Right renal cortex interstitium (tissue), 3 donors: ENCODE data around the gene DPEP2. TPM values are rescaled to one million over a fixed set of nuclear protein-coding genes. Genes with fewer than 3 reads are reported as not detected.
"Not testable (repeated sequence)": the region's sequence is repeated elsewhere in the genome, so short reads cannot be mapped to it uniquely, and the experiment has no call there.

Experiments
- DNase-seq, 3 donors: peaks; one replicate each; pipeline ENCODE4 v3.0.0-alpha.2; 2013; ENCODE audit warnings: low read depth in 3 of 3, low spot score in 2 of 3
- polyA plus RNA-seq, 3 donors: library from polyadenylated mRNA; unstranded; fragments of 120-200 nt; gene quantifications; one replicate each; pipeline ENCODE4 v1.2.1, GENCODE V29; 2013; ENCODE audit not compliant: insufficient read length in 3 of 3

Gene DPEP2
- polyA plus RNA-seq, 3 donors, result 0.57 to 1.0 (median 0.71) TPM

GRCh38 chr16:67940446-67941089 lies 58.7 kb downstream of the DPEP2 start:
- no peak for DNase-seq

- DNase-seq, result no peak
Observed at GRCh38 chr16:67939507-67940445, 59.5 kb downstream of the DPEP2 start.

GRCh38 chr16:67937713-67938112 lies 61.6 kb downstream of the DPEP2 start:
- not testable (repeated sequence) for DNase-seq

Other genes with a start within 250 kb of the DPEP2 start
- 10 to 100 TPM; 19.2 to 22.3 (median 19.2) TPM for gene RANBP10, start 192.9 kb downstream of the DPEP2 start, polyA plus RNA-seq
- gene TSNAXIP1, start 192.6 kb downstream of the DPEP2 start, polyA plus RNA-seq, result 1 to 10 TPM; 6.2 to 7.8 (median 7.6) TPM
- gene THAP11, start 157.2 kb downstream of the DPEP2 start, polyA plus RNA-seq, result 10 to 100 TPM; 27.5 to 34.1 (median 32.5) TPM
- 100 to 1,000 TPM; 118 to 138 (median 134) TPM for gene NUTF2, start 152.6 kb downstream of the DPEP2 start, polyA plus RNA-seq
- gene CENPT, start 151.8 kb downstream of the DPEP2 start, polyA plus RNA-seq, result 10 to 100 TPM; 37.3 to 44.4 (median 40.6) TPM
- 10 to 100 TPM; 82.0 to 85.6 (median 83.2) TPM for gene EDC4, start 126.4 kb downstream of the DPEP2 start, polyA plus RNA-seq
- gene NRN1L, start 114.6 kb downstream of the DPEP2 start, polyA plus RNA-seq, result not detected
- gene PSKH1, start 106.2 kb downstream of the DPEP2 start, polyA plus RNA-seq, result 10 to 100 TPM; 31.6 to 38.0 (median 35.5) TPM
- gene CTRL, start 67.6 kb downstream of the DPEP2 start, polyA plus RNA-seq, result 1 to 10 TPM; 6.7 to 7.6 (median 7.0) TPM
- 10 to 100 TPM; 20.3 to 21.9 (median 21.8) TPM for gene PSMB10, start 62.6 kb downstream of the DPEP2 start, polyA plus RNA-seq
- gene LCAT, start 55.4 kb downstream of the DPEP2 start, polyA plus RNA-seq, result 10 to 100 TPM; 12.7 to 14.6 (median 13.4) TPM
- gene SLC12A4, start 30.8 kb downstream of the DPEP2 start, polyA plus RNA-seq, result 10 to 100 TPM; 30.6 to 33.8 (median 30.9) TPM
- under 1 TPM in 2 of 3 donors, not detected in 1; 0.06 to 0.11 TPM for gene DPEP3, start 19.0 kb downstream of the DPEP2 start, polyA plus RNA-seq
- gene DPEP2NB, start 16.4 kb upstream of the DPEP2 start, polyA plus RNA-seq, result not detected
- gene DDX28, start 23.7 kb upstream of the DPEP2 start, polyA plus RNA-seq, result 10 to 100 TPM; 10.2 to 11.6 (median 11.0) TPM
- gene DUS2, start 23.8 kb upstream of the DPEP2 start, polyA plus RNA-seq, result 10 to 100 TPM; 13.3 to 16.6 (median 14.1) TPM
- gene NFATC3, start 85.9 kb upstream of the DPEP2 start, polyA plus RNA-seq, result 10 to 100 TPM; 35.7 to 39.6 (median 36.1) TPM
- gene ESRP2, start 236.6 kb upstream of the DPEP2 start, polyA plus RNA-seq, result 10 to 100 TPM; 23.1 to 28.6 (median 26.1) TPM
- 10 to 100 TPM; 18.8 to 22.4 (median 20.8) TPM for gene PLA2G15, start 245.9 kb upstream of the DPEP2 start, polyA plus RNA-seq